Lower leg skin (tissue), 3 donors: ENCODE results near the gene SEC22A.

Source experiments
- CTCF ChIP-seq, 3 donors: fragments of 450-650 bp; IDR thresholded peaks; one replicate each; pipeline ENCODE4 v1.5.1; 2016; ENCODE audit warnings: antibody characterized with exemption in 3 of 3, mild to moderate bottlenecking in 3 of 3, moderate library complexity in 2 of 3
- POLR2A ChIP-seq, 2 donors: fragments of 450-650 bp; IDR thresholded peaks; one replicate each; pipeline ENCODE4 v1.6.1; 2016 to 2017; ENCODE audit warnings: antibody characterized with exemption in 2 of 2, mild to moderate bottlenecking in 1 of 2, moderate library complexity in 1 of 2

- TF ChIP-seq POLR2A (IDR thresholded peaks at IDR 0.05), result no peak
- TF ChIP-seq CTCF (IDR thresholded peaks at IDR 0.05), result no peak
Measured at GRCh38 chr3:123270818-123271217, 69.1 kb downstream of the SEC22A start.
